ENCODE data around the gene CREB3.

GRCh38 chr9:35686222-35687203 is 46.0 kb upstream of the CREB3 start:
- TF ChIP-seq CTCF (IDR thresholded peaks at IDR 0.05; ENCODE audit: low read depth, low read length, missing input control) (no peak), GABPA (IDR thresholded peaks at IDR 0.05 in 1 of 2, conservative IDR thresholded peaks at IDR 0.05 in 1 of 2) (no peak), ZBTB33 (IDR thresholded peaks at IDR 0.05) (no peak), ATF3 (IDR thresholded peaks at IDR 0.05) (no peak), TAF1 (conservative IDR thresholded peaks at IDR 0.05) (no peak), EGR1 (IDR thresholded peaks at IDR 0.05; ENCODE audit: low read depth in 2 of 2) (no peak), HNF4A (conservative IDR thresholded peaks at IDR 0.05) (no peak)

Data from liver (tissue), 3 donors.